OCI-LY3 (cell line): Measurements from ENCODE around the gene FADD.

Experiments used
- H2AFZ ChIP-seq: fragments of 200-600, 300-600 bp; shearing (Covaris generic); 2 replicates; pipeline ENCODE4 v1.6.0; 2014; ENCODE audit warnings: antibody characterized with exemption, low read depth, low read length
- H3K27ac ChIP-seq: fragments of 200-600, 300-600 bp; sonication (generic); 2 replicates; pipeline ENCODE4 v1.5.1; 2014; ENCODE audit warnings: mild to moderate bottlenecking, low read length, moderate library complexity, mixed read lengths
- H3K27me3 ChIP-seq: fragments of 200-600, 300-600 bp; sonication (generic); 2 replicates; pipeline ENCODE4 v1.6.1; 2014; ENCODE audit warnings: low read depth, low read length, mixed read lengths
- H3K36me3 ChIP-seq: fragments of 200-600, 300-600 bp; sonication (generic); replicated peaks from 2 replicates; pipeline ENCODE3; 2014; ENCODE audit warnings: low read depth, low read length, mixed read lengths
- H3K4me1 ChIP-seq: fragments of 300-600, 200-600 bp; sonication (generic); 2 replicates; pipeline ENCODE4 v1.6.1; 2014; ENCODE audit warnings: low read length, mixed read lengths
- H3K4me2 ChIP-seq: fragments of 200-600, 300-600 bp; sonication (generic); 2 replicates; pipeline ENCODE4 v1.6.1; 2014; ENCODE audit warnings: low read length, mixed read lengths
- H3K4me3 ChIP-seq: fragments of 300-600, 200-600 bp; sonication (generic); 2 replicates; pipeline ENCODE4 v1.5.1; 2014; ENCODE audit warnings: antibody characterized with exemption, mild to moderate bottlenecking, low read length, moderate library complexity
- H3K79me2 ChIP-seq: fragments of 300-600, 200-600 bp; shearing (Covaris generic); 2 replicates; pipeline ENCODE4 v1.6.1; 2014; ENCODE audit warnings: mild to moderate bottlenecking, low read length, mixed read lengths
- H3K9ac ChIP-seq: fragments of 300-600, 200-600 bp; shearing (Covaris generic); 2 replicates; pipeline ENCODE4 v1.6.0; 2014; ENCODE audit warnings: mild to moderate bottlenecking, low read length, moderate library complexity
- H3K9me3 ChIP-seq: fragments of 200-600, 300-600 bp; shearing (Covaris generic); 2 replicates; pipeline ENCODE4 v1.6.1; 2014; ENCODE audit warnings: low read length, mixed read lengths; ENCODE audit not compliant: insufficient read depth
- H4K20me1 ChIP-seq: fragments of 200-600, 300-600 bp; sonication (generic); 2 replicates; pipeline ENCODE4 v1.6.1; 2016; ENCODE audit warnings: low read length, mixed read lengths; ENCODE audit not compliant: insufficient read depth
- EZH2phosphoT487 ChIP-seq: fragments of 200-600 bp; shearing (Covaris generic); IDR thresholded peaks from 2 replicates; pipeline ENCODE4 v1.6.1; 2018; ENCODE audit warnings: antibody characterized with exemption, mixed run types, low read depth
- TF ChIP-seq, protein P1 (sequence below): fragments of 200-600, 300-600 bp; sonication (generic); IDR thresholded peaks from 2 replicates; pipeline ENCODE4 v1.5.1; 2014; ENCODE audit warnings: antibody characterized with exemption, low read length, low read depth

FADD gene

GRCh38 chr11:70233034-70233433 lies 29.9 kb downstream of the FADD start:
- Histone ChIP-seq H3K27ac (no peak overlapping the region), H3K79me2 (no peaks in the 10 kb centered on the region), H3K4me2 (no peak overlapping the region), H3K4me1 (no peaks in the 10 kb centered on the region), H3K4me3 (no peak overlapping the region), H3K9me3 (no peaks in the 10 kb centered on the region), H2AFZ (no peak overlapping the region), H3K27me3 (0 out of 2 replicates have a peak, but pooled peaks cover 5% of the 10 kb centered on the region), H3K9ac (no peak overlapping the region), H3K36me3 (no peaks in the 10 kb centered on the region), H4K20me1 (no peaks in the 10 kb centered on the region)
- TF ChIP-seq EZH2phosphoT487, result no peak
- TF ChIP-seq, protein P1, sequence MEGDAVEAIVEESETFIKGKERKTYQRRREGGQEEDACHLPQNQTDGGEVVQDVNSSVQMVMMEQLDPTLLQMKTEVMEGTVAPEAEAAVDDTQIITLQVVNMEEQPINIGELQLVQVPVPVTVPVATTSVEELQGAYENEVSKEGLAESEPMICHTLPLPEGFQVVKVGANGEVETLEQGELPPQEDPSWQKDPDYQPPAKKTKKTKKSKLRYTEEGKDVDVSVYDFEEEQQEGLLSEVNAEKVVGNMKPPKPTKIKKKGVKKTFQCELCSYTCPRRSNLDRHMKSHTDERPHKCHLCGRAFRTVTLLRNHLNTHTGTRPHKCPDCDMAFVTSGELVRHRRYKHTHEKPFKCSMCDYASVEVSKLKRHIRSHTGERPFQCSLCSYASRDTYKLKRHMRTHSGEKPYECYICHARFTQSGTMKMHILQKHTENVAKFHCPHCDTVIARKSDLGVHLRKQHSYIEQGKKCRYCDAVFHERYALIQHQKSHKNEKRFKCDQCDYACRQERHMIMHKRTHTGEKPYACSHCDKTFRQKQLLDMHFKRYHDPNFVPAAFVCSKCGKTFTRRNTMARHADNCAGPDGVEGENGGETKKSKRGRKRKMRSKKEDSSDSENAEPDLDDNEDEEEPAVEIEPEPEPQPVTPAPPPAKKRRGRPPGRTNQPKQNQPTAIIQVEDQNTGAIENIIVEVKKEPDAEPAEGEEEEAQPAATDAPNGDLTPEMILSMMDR, result no peak

DNA sequence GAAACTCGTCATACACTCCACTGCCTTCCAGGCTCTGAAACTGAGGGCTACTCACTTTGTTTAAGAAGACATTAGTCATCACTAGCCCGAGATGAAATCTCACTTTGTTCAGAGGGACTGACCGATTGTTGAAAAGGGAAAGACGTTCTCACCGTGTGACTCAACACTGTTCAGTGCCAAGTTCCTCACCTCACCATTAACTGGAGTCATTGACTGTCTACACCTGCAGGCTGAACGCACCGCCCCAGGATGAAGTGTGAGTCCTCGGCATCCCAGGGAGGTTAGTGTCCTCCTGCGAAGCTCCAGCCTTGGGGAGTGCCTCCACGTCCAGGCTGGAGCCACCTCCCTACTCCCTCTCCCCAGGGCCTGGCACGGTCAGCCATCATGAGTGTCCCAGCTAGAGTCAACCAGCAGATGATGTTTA lies 30.4 kb downstream of the FADD start:
- TF ChIP-seq, protein P1, result no peak
- no peak for TF ChIP-seq EZH2phosphoT487
- Histone ChIP-seq H4K20me1 (no peaks in the 10 kb centered on the region), H3K4me3 (no peak overlapping the region), H3K9me3 (no peaks in the 10 kb centered on the region), H3K9ac (no peak overlapping the region), H3K4me2 (no peak overlapping the region), H2AFZ (no peak overlapping the region), H3K27ac (no peak overlapping the region), H3K27me3 (0 out of 2 replicates have a peak, but pooled peaks cover 5% of the 10 kb centered on the region), H3K79me2 (no peaks in the 10 kb centered on the region), H3K4me1 (no peaks in the 10 kb centered on the region), H3K36me3 (no peaks in the 10 kb centered on the region)

DNA sequence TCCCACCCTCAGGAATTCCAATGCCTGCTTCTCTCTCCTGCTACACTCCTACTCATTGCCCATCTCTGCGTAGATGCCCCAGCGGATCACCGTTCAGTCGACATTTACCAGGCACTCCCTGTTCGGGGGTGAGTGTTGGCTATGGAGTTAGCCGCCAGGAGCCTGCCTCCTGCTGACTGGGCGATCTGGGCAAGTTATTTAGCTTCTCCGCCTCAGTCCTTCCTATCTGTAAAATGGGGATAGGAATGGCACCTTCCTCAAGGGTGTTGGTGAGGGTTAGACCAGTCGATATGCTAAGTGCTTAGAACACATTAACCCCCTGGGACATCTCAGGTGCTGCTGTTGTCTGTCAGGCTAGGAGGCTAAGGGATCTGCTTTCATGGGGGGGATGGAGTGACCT lies 30.9 kb downstream of the FADD start:
- H3K27me3 ChIP-seq, result 0 out of 2 replicates have a peak, but pooled peaks cover 5% of the 10 kb centered on the region
- no peaks in the 10 kb centered on the region for H4K20me1 ChIP-seq
- H2AFZ ChIP-seq, result no peak overlapping the region
- H3K36me3 ChIP-seq, result no peaks in the 10 kb centered on the region
- no peaks in the 10 kb centered on the region for H3K4me1 ChIP-seq
- no peaks in the 10 kb centered on the region for H3K79me2 ChIP-seq
- TF ChIP-seq, protein P1, result no peak
- TF ChIP-seq EZH2phosphoT487, result no peak
- H3K9me3 ChIP-seq, result no peaks in the 10 kb centered on the region
- no peak overlapping the region for H3K4me2 ChIP-seq
- H3K27ac ChIP-seq, result no peak overlapping the region
- no peak overlapping the region for H3K4me3 ChIP-seq
- H3K9ac ChIP-seq, result no peak overlapping the region

DNA sequence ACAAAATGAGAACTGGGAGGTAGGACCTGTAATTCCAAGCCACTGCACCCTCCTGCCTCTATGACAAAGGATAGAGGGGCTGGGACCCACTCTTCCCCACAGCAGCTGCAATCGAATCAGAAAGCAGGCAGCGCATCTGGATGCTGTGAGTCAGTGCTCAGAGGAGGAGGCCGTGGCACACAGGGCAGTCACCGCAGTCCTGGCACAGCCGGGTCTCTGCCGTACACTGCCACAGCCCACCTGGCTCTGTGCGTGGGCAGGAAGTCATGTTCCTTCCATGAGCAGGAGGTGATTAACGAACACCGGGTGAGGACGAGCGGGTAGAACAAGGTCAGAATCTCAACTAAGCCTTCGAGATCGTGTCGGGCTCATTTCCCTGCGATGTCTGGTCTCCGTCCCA lies 37.2 kb downstream of the FADD start:
- Histone ChIP-seq H3K27me3 (no peaks in the 10 kb centered on the region; the same call in 1 of the 2 replicates), H3K9me3 (no peaks in the 10 kb centered on the region), H3K27ac (no peak overlapping the region), H3K4me3 (no peak overlapping the region), H3K4me2 (no peak overlapping the region), H2AFZ (no peak overlapping the region), H3K4me1 (no peaks in the 10 kb centered on the region), H4K20me1 (no peaks in the 10 kb centered on the region), H3K36me3 (no peaks in the 10 kb centered on the region), H3K79me2 (no peaks in the 10 kb centered on the region), H3K9ac (no peak overlapping the region)
- TF ChIP-seq, protein P1, result no peak
- TF ChIP-seq EZH2phosphoT487, result no peak
